ENCODE results near the gene CEP55. TPM values are rescaled to one million over a fixed set of nuclear protein-coding genes. Genes with fewer than 3 reads are reported as not detected.
A peak's percentile ranks its signal among the peaks of the same experiment; 100 is the strongest.

Gene CEP55
- polyA plus RNA-seq, 2 of the 4 experiments (the other 2 are of a cell fraction) = 52.4 to 87.0 TPM

DNA sequence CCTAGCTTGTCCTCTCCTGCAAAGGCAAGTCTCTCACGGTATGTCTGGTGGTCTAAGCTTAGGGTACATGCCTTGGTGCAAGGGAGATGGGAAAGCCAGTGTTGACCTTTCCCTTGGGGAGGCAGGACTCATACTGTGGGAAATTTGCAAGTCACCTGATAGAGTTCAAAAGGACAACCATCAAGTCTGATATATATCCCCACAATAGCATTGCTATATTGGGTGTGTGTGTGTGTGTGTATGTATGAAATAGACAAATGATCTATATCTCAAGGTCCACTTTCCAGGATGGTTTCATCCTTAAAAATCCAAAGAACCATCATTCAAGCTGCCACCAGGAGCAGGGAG lies 57.9 kb downstream of the CEP55 start:
- Histone ChIP-seq H3K4me1 (peaks cover 34% of the 10 kb centered on the region), H3K4me2 (no peak overlapping the region), H3K9me3 (no peaks in the 10 kb centered on the region), H3K4me3 (no peak overlapping the region), H3K27ac (peak overlapping the region in 1 of 2 experiments; percentile 71; a peak in 3 of 6 replicates)
- ATAC-seq (peak in 1 of 2 experiments; percentile 16; a peak in 3 of 6 replicates), DNase-seq (ENCODE audit: low read depth in 1 of 2, low spot score in 1 of 2) (no peak), FAIRE-seq (no peak)
- ChIA-PET POLR2A (interaction anchor here (1.3 kb wide), 1 partner anchor 12 kb away, joined by 6 read pairs; the partner anchor contains the start of gene FFAR4), CTCF (interaction anchor here (0.6 to 10.6 kb wide), 35 partner anchors 9 to 605 kb away, joined by 3 to 131 read pairs (median 4); no protein-coding TSS in a partner anchor)
- TF ChIP-seq, protein P1, sequence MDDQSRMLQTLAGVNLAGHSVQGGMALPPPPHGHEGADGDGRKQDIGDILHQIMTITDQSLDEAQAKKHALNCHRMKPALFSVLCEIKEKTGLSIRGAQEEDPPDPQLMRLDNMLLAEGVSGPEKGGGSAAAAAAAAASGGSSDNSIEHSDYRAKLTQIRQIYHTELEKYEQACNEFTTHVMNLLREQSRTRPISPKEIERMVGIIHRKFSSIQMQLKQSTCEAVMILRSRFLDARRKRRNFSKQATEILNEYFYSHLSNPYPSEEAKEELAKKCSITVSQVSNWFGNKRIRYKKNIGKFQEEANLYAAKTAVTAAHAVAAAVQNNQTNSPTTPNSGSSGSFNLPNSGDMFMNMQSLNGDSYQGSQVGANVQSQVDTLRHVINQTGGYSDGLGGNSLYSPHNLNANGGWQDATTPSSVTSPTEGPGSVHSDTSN (IDR thresholded peaks at IDR 0.05) = no peak
- TF ChIP-seq ZC3H11A (IDR thresholded peaks at IDR 0.05) = no peak
- 100% methylated on average over 1 of the region's 1 CpG for WGBS (ENCODE audit: missing lambda C conversion rate)

DNA sequence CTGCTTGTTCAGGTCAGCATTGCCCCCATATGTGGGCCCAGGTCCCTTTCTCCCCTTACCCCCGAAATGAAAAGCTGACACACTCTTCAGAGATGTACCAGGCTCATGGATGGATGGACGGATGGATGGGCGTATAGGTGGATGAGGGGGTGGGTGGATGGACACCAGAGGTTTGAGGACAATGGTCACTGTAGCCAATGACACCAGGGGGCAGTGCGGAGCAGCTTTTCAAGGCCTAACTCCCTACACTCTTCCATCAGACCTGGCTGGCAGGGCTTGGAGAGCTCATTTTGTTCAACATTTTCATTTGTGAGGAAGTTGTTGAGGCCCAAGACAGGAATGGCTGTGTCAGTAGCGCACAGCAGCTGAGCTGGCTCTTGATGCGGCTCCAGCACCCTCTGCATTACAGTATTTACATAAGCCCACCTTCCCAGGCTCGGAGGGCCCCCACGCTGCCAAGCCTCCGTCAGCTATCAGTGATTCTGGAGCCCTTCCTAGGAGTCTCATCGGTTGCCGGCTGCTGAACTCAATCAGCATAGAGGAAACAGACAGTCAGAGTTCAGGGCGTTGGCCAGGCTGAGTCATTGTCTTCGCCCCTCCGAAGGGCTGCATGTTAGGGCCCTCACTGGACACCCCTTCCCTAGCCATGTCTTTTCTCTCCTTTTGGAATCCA lies 58.5 kb downstream of the CEP55 start:
- Histone ChIP-seq H3K9me3 (no peaks in the 10 kb centered on the region), H3K4me2 (peak overlapping the region; percentile 29), H3K4me1 (peaks cover 31% of the 10 kb centered on the region), H3K4me3 (no peak overlapping the region), H3K27ac (peak overlapping the region; percentile 19 to 71; a peak in 5 of 6 replicates)
- TF ChIP-seq, protein P2, sequence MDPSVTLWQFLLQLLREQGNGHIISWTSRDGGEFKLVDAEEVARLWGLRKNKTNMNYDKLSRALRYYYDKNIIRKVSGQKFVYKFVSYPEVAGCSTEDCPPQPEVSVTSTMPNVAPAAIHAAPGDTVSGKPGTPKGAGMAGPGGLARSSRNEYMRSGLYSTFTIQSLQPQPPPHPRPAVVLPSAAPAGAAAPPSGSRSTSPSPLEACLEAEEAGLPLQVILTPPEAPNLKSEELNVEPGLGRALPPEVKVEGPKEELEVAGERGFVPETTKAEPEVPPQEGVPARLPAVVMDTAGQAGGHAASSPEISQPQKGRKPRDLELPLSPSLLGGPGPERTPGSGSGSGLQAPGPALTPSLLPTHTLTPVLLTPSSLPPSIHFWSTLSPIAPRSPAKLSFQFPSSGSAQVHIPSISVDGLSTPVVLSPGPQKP (IDR thresholded peaks at IDR 0.05; ENCODE audit: low read depth, low read length) = no peak
- TF ChIP-seq EHMT2 (IDR thresholded peaks at IDR 0.05; ENCODE audit: low read depth) (no peak), SMC3 (IDR thresholded peaks at IDR 0.05) (peak; percentile 84), NPAS2 (CRISPR knock-in tag; IDR thresholded peaks at IDR 0.05; ENCODE audit: borderline replicate concordance) (no peak), NFE2L2 (conservative IDR thresholded peaks at IDR 0.05; ENCODE audit: low read length) (no peak), CHD4 (IDR thresholded peaks at IDR 0.05; ENCODE audit: borderline replicate concordance) (no peak), EHF (CRISPR knock-in tag; IDR thresholded peaks at IDR 0.05) (no peak), BHLHE40 (IDR thresholded peaks at IDR 0.05; ENCODE audit: low read depth, low read length) (no peak), ZC3H11A (IDR thresholded peaks at IDR 0.05) (no peak), FOXS1 (CRISPR knock-in tag; IDR thresholded peaks at IDR 0.05) (no peak), JUN (IDR thresholded peaks at IDR 0.05) (no peak), FOSB (CRISPR knock-in tag; IDR thresholded peaks at IDR 0.05) (no peak), PHF8 (IDR thresholded peaks at IDR 0.05; ENCODE audit: borderline replicate concordance, low read depth) (no peak), CHD2 (IDR thresholded peaks at IDR 0.05; ENCODE audit: low read length, partially characterized antibody) (no peak), RAD21 (conservative IDR thresholded peaks at IDR 0.05 in 1 of 2, IDR thresholded peaks at IDR 0.05 in 1 of 2) (peak; percentile 69 to 81), MAFK (IDR thresholded peaks at IDR 0.05; ENCODE audit: partially characterized antibody) (no peak)
- TF ChIP-seq, protein P3, sequence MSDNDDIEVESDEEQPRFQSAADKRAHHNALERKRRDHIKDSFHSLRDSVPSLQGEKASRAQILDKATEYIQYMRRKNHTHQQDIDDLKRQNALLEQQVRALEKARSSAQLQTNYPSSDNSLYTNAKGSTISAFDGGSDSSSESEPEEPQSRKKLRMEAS (IDR thresholded peaks at IDR 0.05) = no peak
- TF ChIP-seq, protein P4, sequence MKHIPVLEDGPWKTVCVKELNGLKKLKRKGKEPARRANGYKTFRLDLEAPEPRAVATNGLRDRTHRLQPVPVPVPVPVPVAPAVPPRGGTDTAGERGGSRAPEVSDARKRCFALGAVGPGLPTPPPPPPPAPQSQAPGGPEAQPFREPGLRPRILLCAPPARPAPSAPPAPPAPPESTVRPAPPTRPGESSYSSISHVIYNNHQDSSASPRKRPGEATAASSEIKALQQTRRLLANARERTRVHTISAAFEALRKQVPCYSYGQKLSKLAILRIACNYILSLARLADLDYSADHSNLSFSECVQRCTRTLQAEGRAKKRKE (CRISPR knock-in tag; IDR thresholded peaks at IDR 0.05; ENCODE audit: low read depth) = no peak
- TF ChIP-seq, protein P1 (IDR thresholded peaks at IDR 0.05) = no peak
- TF ChIP-seq, protein P5, sequence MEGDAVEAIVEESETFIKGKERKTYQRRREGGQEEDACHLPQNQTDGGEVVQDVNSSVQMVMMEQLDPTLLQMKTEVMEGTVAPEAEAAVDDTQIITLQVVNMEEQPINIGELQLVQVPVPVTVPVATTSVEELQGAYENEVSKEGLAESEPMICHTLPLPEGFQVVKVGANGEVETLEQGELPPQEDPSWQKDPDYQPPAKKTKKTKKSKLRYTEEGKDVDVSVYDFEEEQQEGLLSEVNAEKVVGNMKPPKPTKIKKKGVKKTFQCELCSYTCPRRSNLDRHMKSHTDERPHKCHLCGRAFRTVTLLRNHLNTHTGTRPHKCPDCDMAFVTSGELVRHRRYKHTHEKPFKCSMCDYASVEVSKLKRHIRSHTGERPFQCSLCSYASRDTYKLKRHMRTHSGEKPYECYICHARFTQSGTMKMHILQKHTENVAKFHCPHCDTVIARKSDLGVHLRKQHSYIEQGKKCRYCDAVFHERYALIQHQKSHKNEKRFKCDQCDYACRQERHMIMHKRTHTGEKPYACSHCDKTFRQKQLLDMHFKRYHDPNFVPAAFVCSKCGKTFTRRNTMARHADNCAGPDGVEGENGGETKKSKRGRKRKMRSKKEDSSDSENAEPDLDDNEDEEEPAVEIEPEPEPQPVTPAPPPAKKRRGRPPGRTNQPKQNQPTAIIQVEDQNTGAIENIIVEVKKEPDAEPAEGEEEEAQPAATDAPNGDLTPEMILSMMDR (IDR thresholded peaks at IDR 0.05) = peak; percentile 71
- TF ChIP-seq, protein P6, sequence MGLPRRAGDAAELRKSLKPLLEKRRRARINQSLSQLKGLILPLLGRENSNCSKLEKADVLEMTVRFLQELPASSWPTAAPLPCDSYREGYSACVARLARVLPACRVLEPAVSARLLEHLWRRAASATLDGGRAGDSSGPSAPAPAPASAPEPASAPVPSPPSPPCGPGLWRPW (IDR thresholded peaks at IDR 0.05) = no peak
- WGBS (ENCODE audit: missing lambda C conversion rate) = 45% methylated on average over 13 of the region's 14 CpGs
- ATAC-seq (peak; percentile 88 to 96), DNase-seq (ENCODE audit: low read depth in 1 of 2, low spot score in 1 of 2) (peak; percentile 76 to 82), FAIRE-seq (peak; percentile 36)
- ChIA-PET POLR2A (interaction anchor here (1.3 kb wide), 1 partner anchor 11 kb away, joined by 6 read pairs; the partner anchor contains the start of gene FFAR4), CTCF (interaction anchor here (0.5 to 10.6 kb wide), 39 partner anchors 8 to 1022 kb away, joined by 3 to 131 read pairs (median 4); no protein-coding TSS in a partner anchor)
